HEK293 (cell line): ENCODE results near the gene AQR.

Source experiments
- CTCF ChIA-PET: fragments of 350-600 bp; formaldehyde crosslinking; extraction: SDS; loops from one replicate; lab custom pipeline; 2021; ENCODE audit warnings: antibody characterized with exemption; lab: Yijun Ruan, JAX
- POLR2A ChIA-PET: fragments of 300-600 bp; formaldehyde crosslinking; extraction: SDS; loops from one replicate; lab custom pipeline; 2020; ENCODE audit warnings: antibody characterized with exemption, inconsistent platforms; lab: Yijun Ruan, JAX
- H3K27ac ChIP-seq: fragments of 200-500 bp; sonication (Bioruptor generic); 2 replicates; pipeline ENCODE4 v1.5.1; 2014; ENCODE audit warnings: low read depth, low read length, control low read depth, inconsistent platforms; ENCODE audit errors: extremely low read depth
- H3K36me3 ChIP-seq, 2 experiments: fragments of 200-500 bp in 1 of 2; sonication (Bioruptor generic) in 1 of 2; 1 replicate in 1 of 2; 2 replicates in 1 of 2; pipeline ENCODE4 v1.5.1; 2014 to 2017; ENCODE audit warnings: inconsistent platforms in 2 of 2, low read length in 2 of 2; ENCODE audit not compliant: control insufficient read depth in 2 of 2, insufficient read depth in 1 of 2
- H3K4me1 ChIP-seq: fragments of 200-500 bp; sonication (Bioruptor generic); 2 replicates; pipeline ENCODE4 v1.5.1; 2014; ENCODE audit warnings: mild to moderate bottlenecking, low read length, inconsistent platforms; ENCODE audit not compliant: control insufficient read depth, insufficient read depth
- H3K4me3 ChIP-seq: 2 replicates; pipeline ENCODE4 v1.5.1; 2011; ENCODE audit warnings: low read depth, mild to moderate bottlenecking, control low read depth, low read length, moderate library complexity
- H3K9me3 ChIP-seq: fragments of 200-500 bp; sonication (Bioruptor generic); 2 replicates; pipeline ENCODE4 v1.5.1; 2014; ENCODE audit warnings: low read depth, low read length, inconsistent platforms; ENCODE audit not compliant: control insufficient read depth, insufficient read depth
- KLF16 ChIP-seq: fragments of 450-650 bp; formaldehyde crosslinking; IDR thresholded peaks from 2 replicates; pipeline ENCODE4 v1.5.1; 2017; ENCODE audit warnings: missing biosample characterization, missing genetic modification characterization
- REST ChIP-seq: fragments of 450-650 bp; formaldehyde crosslinking; IDR thresholded peaks from 2 replicates; pipeline ENCODE4 v1.5.1; 2016; ENCODE audit warnings: missing biosample characterization, missing genetic modification characterization
- TCF7L2 ChIP-seq: IDR thresholded peaks from 2 replicates; pipeline ENCODE4 v1.6.1; 2011; ENCODE audit warnings: low read depth, mild to moderate bottlenecking, inconsistent platforms, low read length, moderate library complexity, borderline replicate concordance
- ZBTB49 ChIP-seq: fragments of 450-650 bp; formaldehyde crosslinking; IDR thresholded peaks from 2 replicates; pipeline ENCODE4 v1.5.1; 2016; ENCODE audit warnings: missing biosample characterization, missing genetic modification characterization, low read depth
- ZBTB6 ChIP-seq: fragments of 450-650 bp; formaldehyde crosslinking; IDR thresholded peaks from 2 replicates; pipeline ENCODE4 v1.5.1; 2017; ENCODE audit warnings: missing biosample characterization, missing genetic modification characterization
- ZNF175 ChIP-seq: fragments of 450-650 bp; formaldehyde crosslinking; IDR thresholded peaks from 2 replicates; pipeline ENCODE4 v1.5.1; 2016; ENCODE audit warnings: missing biosample characterization, missing genetic modification characterization
- ZNF24 ChIP-seq: fragments of 450-650 bp; formaldehyde crosslinking; IDR thresholded peaks from 2 replicates; pipeline ENCODE4 v1.5.1; 2016; ENCODE audit warnings: missing biosample characterization, missing genetic modification characterization
- ZNF248 ChIP-seq: fragments of 450-650 bp; formaldehyde crosslinking; IDR thresholded peaks from 2 replicates; pipeline ENCODE4 v1.5.1; 2017; ENCODE audit warnings: missing biosample characterization, missing genetic modification characterization
- ZNF292 ChIP-seq: fragments of 450-650 bp; formaldehyde crosslinking; IDR thresholded peaks from 2 replicates; pipeline ENCODE4 v1.5.1; 2016; ENCODE audit warnings: low read depth, missing biosample characterization, missing genetic modification characterization, borderline replicate concordance
- ZNF350 ChIP-seq: fragments of 450-650 bp; formaldehyde crosslinking; IDR thresholded peaks from 2 replicates; pipeline ENCODE4 v1.5.0; 2017; ENCODE audit warnings: missing biosample characterization, mild to moderate bottlenecking, missing genetic modification characterization
- ZNF404 ChIP-seq: fragments of 450-650 bp; formaldehyde crosslinking; IDR thresholded peaks from 2 replicates; pipeline ENCODE4 v1.5.1; 2017; ENCODE audit warnings: missing biosample characterization, missing genetic modification characterization
- ZNF513 ChIP-seq: fragments of 450-650 bp; IDR thresholded peaks from 2 replicates; pipeline ENCODE4 v1.5.1; 2018; ENCODE audit warnings: missing biosample characterization, missing genetic modification characterization
- ZNF549 ChIP-seq: fragments of 450-650 bp; IDR thresholded peaks from 2 replicates; pipeline ENCODE4 v1.5.1; 2018; ENCODE audit warnings: missing biosample characterization, missing genetic modification characterization, mild to moderate bottlenecking, inconsistent platforms, moderate library complexity
- ZNF558 ChIP-seq: fragments of 450-650 bp; formaldehyde crosslinking; IDR thresholded peaks from 2 replicates; pipeline ENCODE4 v1.5.1; 2016; ENCODE audit warnings: missing biosample characterization, missing genetic modification characterization
- ZNF560 ChIP-seq: fragments of 450-650 bp; formaldehyde crosslinking; IDR thresholded peaks from 2 replicates; pipeline ENCODE4 v1.5.1; 2017; ENCODE audit warnings: missing biosample characterization, missing genetic modification characterization, borderline replicate concordance
- ZNF629 ChIP-seq: fragments of 450-650 bp; formaldehyde crosslinking; IDR thresholded peaks from 2 replicates; pipeline ENCODE4 v1.5.1; 2017; ENCODE audit warnings: missing biosample characterization, missing genetic modification characterization
- ZNF645 ChIP-seq: fragments of 450-650 bp; formaldehyde crosslinking; IDR thresholded peaks from 2 replicates; pipeline ENCODE4; 2016; ENCODE audit warnings: missing biosample characterization, missing genetic modification characterization
- ZNF707 ChIP-seq: fragments of 450-650 bp; formaldehyde crosslinking; IDR thresholded peaks from 2 replicates; pipeline ENCODE4 v1.5.1; 2016; ENCODE audit warnings: missing biosample characterization, missing genetic modification characterization
- ZNF792 ChIP-seq: fragments of 450-650 bp; formaldehyde crosslinking; IDR thresholded peaks from 2 replicates; pipeline ENCODE4 v1.5.1; 2016; ENCODE audit warnings: missing biosample characterization, missing genetic modification characterization

Gene AQR

GRCh38 chr15:34821831-34822230 is 147.7 kb downstream of the AQR start (continued):
- TF ChIP-seq ZNF248 (tag by site-specific recombination), result no peak
- TF ChIP-seq, all 188 proteins: peak for 0

GRCh38 chr15:34820110-34820509 is 149.4 kb downstream of the AQR start:
- Histone ChIP-seq H3K4me3 (no peak overlapping the region), H3K27ac (no peak overlapping the region), H3K36me3 (no peaks in the 10 kb centered on the region), H3K4me1 (no peaks in the 10 kb centered on the region), H3K9me3 (no peaks in the 10 kb centered on the region)
- CTCF ChIA-PET, result interaction anchor here (0.7 to 1.2 kb wide), 2 partner anchors 18 to 112 kb away, joined by 3 read pairs; no protein-coding TSS in a partner anchor
- TF ChIP-seq ZBTB49 (no peak), ZNF175 (tag by site-specific recombination) (no peak), ZNF292 (tag by site-specific recombination) (no peak), ZNF645 (tag by site-specific recombination) (no peak), ZNF404 (tag by site-specific recombination) (no peak), ZNF248 (tag by site-specific recombination) (no peak), ZNF513 (tag by site-specific recombination) (no peak), ZNF549 (no peak)
- POLR2A ChIA-PET, result no interaction called here

- H3K27ac ChIP-seq, result no peak overlapping the region
- POLR2A ChIA-PET, result no interaction called here
Measured at GRCh38 chr15:34818526-34818925, 151.0 kb downstream of the AQR start.

GRCh38 chr15:34815836-34816235 is 153.7 kb downstream of the AQR start:
- Histone ChIP-seq H3K27ac (no peak overlapping the region), H3K36me3 (no peaks in the 10 kb centered on the region), H3K4me3 (no peak overlapping the region), H3K4me1 (no peaks in the 10 kb centered on the region), H3K9me3 (no peaks in the 10 kb centered on the region)
- CTCF ChIA-PET, result no interaction called here
- POLR2A ChIA-PET, result no interaction called here
- TF ChIP-seq ZBTB6 (tag by site-specific recombination), result no peak
- TF ChIP-seq ZNF350 (tag by site-specific recombination), result no peak
- no peak for TF ChIP-seq TCF7L2
- no peak for TF ChIP-seq ZNF645 (tag by site-specific recombination)
- no peak for TF ChIP-seq KLF16 (tag by site-specific recombination)
- TF ChIP-seq REST (tag by site-specific recombination), result no peak
- TF ChIP-seq ZNF707 (tag by site-specific recombination), result no peak
- TF ChIP-seq ZNF560 (tag by site-specific recombination), result no peak
- no peak for TF ChIP-seq ZNF175 (tag by site-specific recombination)

More at GRCh38 chr15:34818526-34818925, 151.0 kb downstream of the AQR start:
- Histone ChIP-seq H3K4me3 (no peak overlapping the region), H3K4me1 (no peaks in the 10 kb centered on the region), H3K36me3 (no peaks in the 10 kb centered on the region), H3K9me3 (no peaks in the 10 kb centered on the region)
- CTCF ChIA-PET, result no interaction called here
- TF ChIP-seq ZNF558 (tag by site-specific recombination) (no peak), ZNF629 (tag by site-specific recombination) (no peak), ZNF792 (tag by site-specific recombination) (no peak), ZNF24 (tag by site-specific recombination) (no peak)
